Bronchial epithelial cell (primary cell): ENCODE results near the gene AHCYL2. TPM values are rescaled to one million over a fixed set of nuclear protein-coding genes. Genes with fewer than 3 reads are reported as not detected.
"Not testable (repeated sequence)": the region's sequence is repeated elsewhere in the genome, so short reads cannot be mapped to it uniquely, and the experiment has no call there.

Experiments
- DNase-seq: peaks from one replicate; pipeline ENCODE4 v3.0.0-alpha.2; 2010; ENCODE audit warnings: low read depth
- FAIRE-seq: peaks from 2 replicates; lab custom pipeline; 2011; peaks lifted over from hg19 to GRCh38; lab: Jason Lieb, UNC
- H3K27me3 ChIP-seq: 2 replicates; pipeline ENCODE4 v1.5.1; 2011; ENCODE audit warnings: low read length; ENCODE audit not compliant: control insufficient read depth, insufficient read depth
- H3K36me3 ChIP-seq: 2 replicates; pipeline ENCODE4 v1.5.1; 2011; ENCODE audit warnings: low read length; ENCODE audit not compliant: control insufficient read depth, insufficient read depth
- H3K4me3 ChIP-seq: 2 replicates; pipeline ENCODE4 v1.5.1; 2011; ENCODE audit warnings: mild to moderate bottlenecking, low read depth, low read length, control low read depth
- total RNA-seq: library from RNA; depleted of rRNA; stranded (reverse); fragments of >200 nt; gene quantifications from 2 replicates; pipeline ENCODE4 v1.2.1, GENCODE V29; 2014
- TF ChIP-seq, protein P1 (sequence below): IDR thresholded peaks from 2 replicates; pipeline ENCODE4 v1.5.1; 2011; ENCODE audit warnings: mild to moderate bottlenecking, moderate library complexity, low read length, control low read depth, inconsistent platforms; ENCODE audit not compliant: insufficient read depth, severe bottlenecking

AHCYL2 gene
- total RNA-seq, 1 donor from 2014 or later = 5.0 TPM

DNA sequence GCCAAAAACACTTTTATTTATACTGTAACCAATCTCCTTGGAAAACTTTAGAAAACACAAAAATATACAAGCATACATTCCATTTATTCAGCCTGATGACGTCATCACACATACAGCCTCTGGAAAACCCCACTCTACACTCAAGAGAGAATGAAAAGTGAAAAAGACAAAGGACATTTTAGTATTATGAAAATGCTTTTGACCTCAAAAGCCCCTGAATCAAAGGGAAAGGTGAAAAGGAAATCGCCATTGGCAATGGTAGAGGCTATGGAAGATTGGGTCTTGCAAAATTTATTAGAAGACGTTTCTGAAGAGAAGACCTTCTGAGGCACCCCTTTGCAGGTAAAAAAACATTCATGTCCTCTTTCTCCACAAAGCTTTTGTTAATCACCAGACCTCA lies 126.5 kb downstream of the AHCYL2 start:
- TF ChIP-seq, protein P1, sequence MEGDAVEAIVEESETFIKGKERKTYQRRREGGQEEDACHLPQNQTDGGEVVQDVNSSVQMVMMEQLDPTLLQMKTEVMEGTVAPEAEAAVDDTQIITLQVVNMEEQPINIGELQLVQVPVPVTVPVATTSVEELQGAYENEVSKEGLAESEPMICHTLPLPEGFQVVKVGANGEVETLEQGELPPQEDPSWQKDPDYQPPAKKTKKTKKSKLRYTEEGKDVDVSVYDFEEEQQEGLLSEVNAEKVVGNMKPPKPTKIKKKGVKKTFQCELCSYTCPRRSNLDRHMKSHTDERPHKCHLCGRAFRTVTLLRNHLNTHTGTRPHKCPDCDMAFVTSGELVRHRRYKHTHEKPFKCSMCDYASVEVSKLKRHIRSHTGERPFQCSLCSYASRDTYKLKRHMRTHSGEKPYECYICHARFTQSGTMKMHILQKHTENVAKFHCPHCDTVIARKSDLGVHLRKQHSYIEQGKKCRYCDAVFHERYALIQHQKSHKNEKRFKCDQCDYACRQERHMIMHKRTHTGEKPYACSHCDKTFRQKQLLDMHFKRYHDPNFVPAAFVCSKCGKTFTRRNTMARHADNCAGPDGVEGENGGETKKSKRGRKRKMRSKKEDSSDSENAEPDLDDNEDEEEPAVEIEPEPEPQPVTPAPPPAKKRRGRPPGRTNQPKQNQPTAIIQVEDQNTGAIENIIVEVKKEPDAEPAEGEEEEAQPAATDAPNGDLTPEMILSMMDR = no peak
- Histone ChIP-seq H3K4me3 (no peak overlapping the region), H3K36me3 (no peaks in the 10 kb centered on the region), H3K27me3 (no peaks in the 10 kb centered on the region)
- DNase-seq (no peak), FAIRE-seq (no peak)

DNA sequence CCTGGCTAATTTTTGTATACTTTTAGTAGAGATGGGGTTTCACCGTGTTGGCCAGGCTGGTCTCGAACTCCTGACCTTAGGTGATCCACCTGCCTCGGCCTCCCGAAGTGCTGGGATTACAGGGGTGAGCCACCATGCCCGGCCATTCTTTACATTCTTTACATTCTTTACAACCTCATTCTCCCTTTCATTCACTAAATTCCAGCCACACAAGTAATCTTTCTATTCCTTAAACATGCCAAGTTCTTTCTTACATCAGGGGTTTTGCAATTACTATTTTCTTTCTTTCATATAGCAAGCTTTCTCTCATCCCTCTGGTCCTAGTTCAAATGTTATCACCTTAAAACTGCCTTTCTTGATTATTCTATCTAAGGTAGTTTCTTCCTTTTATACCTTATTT lies 128.3 kb downstream of the AHCYL2 start:
- H3K27me3 ChIP-seq, H3K36me3 ChIP-seq, DNase-seq, FAIRE-seq, H3K4me3 ChIP-seq: not testable (repeated sequence)

DNA sequence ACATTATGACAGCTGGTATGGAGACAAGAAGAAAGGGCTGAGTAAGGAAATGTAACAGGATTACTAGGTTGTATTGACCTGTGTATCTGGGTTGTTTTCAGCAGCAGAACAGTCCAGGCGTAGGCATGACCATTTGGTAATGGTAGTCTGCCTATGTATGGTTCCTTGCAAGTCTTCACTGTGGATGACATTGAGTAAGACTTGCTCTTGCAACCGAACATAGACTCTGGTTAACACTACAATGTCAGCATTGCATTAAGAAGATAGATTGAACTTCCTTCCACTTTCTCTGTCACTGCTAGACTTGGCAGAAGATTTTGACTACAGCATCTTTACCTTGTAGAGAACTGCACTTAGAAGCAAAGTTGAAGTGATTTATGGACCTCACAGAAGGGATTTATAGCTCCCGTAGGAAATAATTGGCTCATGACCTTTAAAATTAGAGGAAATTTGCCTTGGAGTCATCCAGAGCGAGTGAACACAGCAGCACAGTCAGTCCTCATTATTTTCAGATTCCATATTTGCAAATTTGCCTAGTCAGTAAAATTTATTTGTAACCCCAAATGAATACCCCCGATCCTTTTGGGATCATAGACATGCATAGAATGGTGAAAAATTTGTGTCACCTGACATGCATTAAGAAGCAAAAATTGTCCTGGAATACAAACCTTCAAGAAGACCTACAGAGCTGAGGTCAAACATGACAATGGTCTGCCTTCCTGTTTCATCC lies 129.8 kb downstream of the AHCYL2 start:
- TF ChIP-seq, protein P1 = no peak
- Histone ChIP-seq H3K27me3 (no peaks in the 10 kb centered on the region), H3K36me3 (no peaks in the 10 kb centered on the region), H3K4me3 (no peak overlapping the region)
- DNase-seq = no peak
- FAIRE-seq = no peak

DNA sequence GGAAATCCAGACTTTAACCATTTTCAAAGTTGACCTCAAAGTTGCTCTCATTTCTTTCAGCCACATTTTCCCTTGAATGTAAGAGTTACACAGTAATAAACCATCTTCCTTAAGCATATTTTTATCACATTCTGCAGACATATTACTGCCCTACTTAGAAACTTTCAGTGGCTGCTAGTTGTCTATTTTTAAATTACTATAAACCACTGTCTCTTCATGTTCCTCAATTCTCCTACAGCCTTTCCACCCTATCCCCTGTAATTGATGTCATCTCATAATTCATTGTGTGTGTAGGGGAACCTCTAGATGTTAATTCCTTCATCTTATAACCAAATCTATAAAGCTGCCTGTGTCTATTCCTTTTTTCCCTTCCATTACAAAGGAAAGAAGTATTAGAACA lies 131.3 kb downstream of the AHCYL2 start:
- Histone ChIP-seq H3K27me3 (no peaks in the 10 kb centered on the region), H3K4me3 (no peak overlapping the region), H3K36me3 (no peaks in the 10 kb centered on the region)
- no peak for DNase-seq
- no peak for FAIRE-seq
- TF ChIP-seq, protein P1 = no peak

DNA sequence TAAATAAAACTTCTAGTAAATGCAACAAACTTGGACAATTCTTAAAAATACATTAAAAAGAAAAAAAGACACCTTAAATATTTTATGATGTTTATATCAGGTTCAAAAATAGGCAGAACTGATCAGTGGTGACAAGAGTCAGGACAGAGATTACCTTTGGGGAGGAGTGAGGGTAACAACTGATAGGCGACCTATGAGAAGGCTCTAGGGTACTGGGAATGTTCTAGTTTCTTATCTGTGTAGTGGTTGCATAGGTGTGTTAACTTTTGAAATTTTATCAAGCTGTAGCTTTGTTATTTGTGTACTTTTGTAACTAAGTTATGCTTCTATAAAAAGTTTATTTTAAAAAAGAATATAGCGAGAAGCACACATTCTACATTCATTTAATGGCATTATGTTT lies 134.3 kb downstream of the AHCYL2 start:
- H3K4me3 ChIP-seq = no peak overlapping the region
- H3K36me3 ChIP-seq = no peaks in the 10 kb centered on the region
- TF ChIP-seq, protein P1 = no peak
- FAIRE-seq (no peak), DNase-seq (no peak)
- no peaks in the 10 kb centered on the region for H3K27me3 ChIP-seq

DNA sequence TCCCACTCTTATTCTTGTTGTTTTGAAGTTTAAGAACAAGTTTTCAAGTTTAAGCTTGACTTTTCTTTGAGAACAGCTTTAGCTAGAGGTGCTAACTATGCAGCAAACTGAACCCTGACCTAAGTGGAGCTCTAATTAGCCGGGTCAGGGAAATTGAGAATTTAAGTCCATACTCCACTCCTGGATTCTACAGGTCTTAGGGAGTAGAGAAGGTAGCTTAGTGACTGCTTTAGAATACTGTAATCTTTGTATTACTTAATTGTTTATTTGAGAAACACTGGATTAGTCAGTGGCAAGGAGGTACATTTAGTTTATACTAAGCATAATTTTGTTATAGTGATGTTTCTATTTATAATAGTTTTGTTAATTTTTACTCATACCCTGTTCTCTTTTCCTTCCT lies 134.8 kb downstream of the AHCYL2 start:
- no peak for DNase-seq
- no peaks in the 10 kb centered on the region for H3K36me3 ChIP-seq
- no peak overlapping the region for H3K4me3 ChIP-seq
- no peak for FAIRE-seq
- H3K27me3 ChIP-seq = no peaks in the 10 kb centered on the region
- TF ChIP-seq, protein P1 = no peak
